Activated T-cell treated with anti-CD3 and anti-CD28 coated beads for 1 hour (primary cell): ENCODE data around the gene ARSI.

ENCODE experiments used
- DNase-seq: peaks from one replicate; pipeline ENCODE4 v3.0.0-alpha.2; 2020; ENCODE audit warnings: low read depth

ARSI gene

GRCh38 chr5:150326707-150327106 lies 24.0 kb upstream of the ARSI start:
- no peak for DNase-seq

GRCh38 chr5:150325426-150325825 lies 22.7 kb upstream of the ARSI start:
- DNase-seq, result no peak

- no peak for DNase-seq
Measured at GRCh38 chr5:150323819-150324218, 21.1 kb upstream of the ARSI start.

GRCh38 chr5:150323092-150323491 lies 20.4 kb upstream of the ARSI start:
- DNase-seq, result no peak

GRCh38 chr5:150322202-150322601 lies 19.5 kb upstream of the ARSI start:
- DNase-seq, result no peak

- no peak for DNase-seq
Measured at GRCh38 chr5:150321784-150322183, 19.1 kb upstream of the ARSI start.

GRCh38 chr5:150321211-150321610 lies 18.5 kb upstream of the ARSI start:
- no peak for DNase-seq

GRCh38 chr5:150320044-150320613 lies 17.4 kb upstream of the ARSI start:
- DNase-seq, result no peak

- DNase-seq, result no peak
Measured at GRCh38 chr5:150319484-150319790, 16.7 kb upstream of the ARSI start.

GRCh38 chr5:150318613-150319483 lies 16.1 kb upstream of the ARSI start:
- no peak for DNase-seq

- no peak for DNase-seq
Measured at GRCh38 chr5:150317048-150318003, 14.6 kb upstream of the ARSI start.

- no peak for DNase-seq
Measured at GRCh38 chr5:150316320-150316719, 13.6 kb upstream of the ARSI start.

GRCh38 chr5:150315245-150315644 lies 12.5 kb upstream of the ARSI start:
- no peak for DNase-seq

- DNase-seq, result no peak
Measured at GRCh38 chr5:150313921-150314716, 11.4 kb upstream of the ARSI start.

- DNase-seq, result no peak
Measured at GRCh38 chr5:150313501-150313900, 10.8 kb upstream of the ARSI start.

- DNase-seq, result no peak
Measured at GRCh38 chr5:150312518-150312917, 9.8 kb upstream of the ARSI start.

- no peak for DNase-seq
Measured at GRCh38 chr5:150311015-150311692, 8.4 kb upstream of the ARSI start.

GRCh38 chr5:150310246-150310645 lies 7.5 kb upstream of the ARSI start:
- no peak for DNase-seq

GRCh38 chr5:150309886-150310239 lies 7.2 kb upstream of the ARSI start:
- no peak for DNase-seq

- DNase-seq, result no peak
Measured at GRCh38 chr5:150309101-150309885, 6.6 kb upstream of the ARSI start.
